ENCODE measurements around the gene CYSTM1.

The CYSTM1 gene

GRCh38 chr5:140174465-140175366 is at the start of gene CYSTM1:
TSS of gene CYSTM1 (plus strand) at chr5:140175188. CDS start at chr5:140194466, 19,278 bp downstream.
- intact Hi-C loops (cut with DNase I), result loop anchor here (10.0 kb wide), 1 partner anchor 170 kb away; the partner anchor contains the start of gene HBEGF
- peak; percentile 86 to 98 (median 95) for DNase-seq

- DNase-seq, result no peak
- intact Hi-C loops (cut with DNase I), result no loop called here
Measured at GRCh38 chr5:140125637-140126036, 49.4 kb upstream of the CYSTM1 start, which contains the start of gene IGIP. TSS of gene IGIP (plus strand) at chr5:140125937. CDS start at chr5:140128477, 2,540 bp downstream.

GRCh38 chr5:140126315-140127012 is 48.5 kb upstream of the CYSTM1 start:
- intact Hi-C loops (cut with DNase I), result no loop called here
- no peak for DNase-seq

GRCh38 chr5:140128376-140128775 is 46.6 kb upstream of the CYSTM1 start:
- no peak for DNase-seq
- intact Hi-C loops (cut with DNase I), result no loop called here

GRCh38 chr5:140130949-140131733 is 43.8 kb upstream of the CYSTM1 start:
- intact Hi-C loops (cut with DNase I), result no loop called here
- DNase-seq, result peak in 1 of 42 donors; percentile 33

GRCh38 chr5:140131967-140132409 is 43.0 kb upstream of the CYSTM1 start:
- intact Hi-C loops (cut with DNase I), result no loop called here
- DNase-seq, result peak in 3 of 42 donors; percentile 30 to 67 (median 44)

GRCh38 chr5:140133514-140134167 is 41.3 kb upstream of the CYSTM1 start:
- intact Hi-C loops (cut with DNase I), result no loop called here
- DNase-seq, result no peak

- intact Hi-C loops (cut with DNase I), result no loop called here
- no peak for DNase-seq
Measured at GRCh38 chr5:140134277-140134935, 40.6 kb upstream of the CYSTM1 start.

- intact Hi-C loops (cut with DNase I), result no loop called here
Measured at GRCh38 chr5:140135127-140135526, 39.9 kb upstream of the CYSTM1 start.

GRCh38 chr5:140136624-140137023 is 38.4 kb upstream of the CYSTM1 start:
- intact Hi-C loops (cut with DNase I), result no loop called here
- DNase-seq, result peak in 1 of 42 donors; percentile 29

More at GRCh38 chr5:140135127-140135526, 39.9 kb upstream of the CYSTM1 start:
- no peak for DNase-seq

- intact Hi-C loops (cut with DNase I), result no loop called here
- DNase-seq, result no peak
Measured at GRCh38 chr5:140140435-140140834, 34.6 kb upstream of the CYSTM1 start.

GRCh38 chr5:140141241-140141640 is 33.7 kb upstream of the CYSTM1 start:
- DNase-seq, result no peak
- intact Hi-C loops (cut with DNase I), result no loop called here

- DNase-seq, result no peak
- intact Hi-C loops (cut with DNase I), result no loop called here
Measured at GRCh38 chr5:140142246-140142645, 32.7 kb upstream of the CYSTM1 start.

GRCh38 chr5:140142856-140143255 is 32.1 kb upstream of the CYSTM1 start:
- DNase-seq, result peak in 1 of 42 donors; percentile 13
- intact Hi-C loops (cut with DNase I), result no loop called here

GRCh38 chr5:140143521-140144258 is 31.3 kb upstream of the CYSTM1 start:
- intact Hi-C loops (cut with DNase I), result no loop called here
- peak in 1 of 42 donors; percentile 19 for DNase-seq

GRCh38 chr5:140145256-140145655 is 29.7 kb upstream of the CYSTM1 start:
- peak in 2 of 42 donors; percentile 32 for DNase-seq
- intact Hi-C loops (cut with DNase I), result no loop called here

GRCh38 chr5:140145818-140146522 is 29.0 kb upstream of the CYSTM1 start:
- peak in 41 of 42 donors; percentile 12 to 86 (median 66) for DNase-seq
- intact Hi-C loops (cut with DNase I), result no loop called here

Measured in head of caudate nucleus (tissue), 42 donors.